NOMO-1 (cell line): ENCODE measurements around the gene ADGRG1.

ENCODE experiments used
- DNase-seq, 2 experiments: peaks; one replicate each; lab custom pipeline; 2025; ENCODE audit not compliant: unreplicated experiment in 2 of 2; lab: John Stamatoyannopoulos, UW

Gene ADGRG1

GRCh38 chr16:57633383-57634064, 5.1 kb downstream of the ADGRG1 start:
- no peak for DNase-seq

- DNase-seq: no peak
These were observed 5.7 kb downstream of the ADGRG1 start for GRCh38 chr16:57634171-57634570.

GRCh38 chr16:57635266-57636097, 7.1 kb downstream of the ADGRG1 start:
- no peak for DNase-seq

- DNase-seq: no peak
These were observed 7.8 kb downstream of the ADGRG1 start for GRCh38 chr16:57636184-57636583.

- no peak for DNase-seq
These were observed 8.6 kb downstream of the ADGRG1 start for GRCh38 chr16:57637020-57637419.

GRCh38 chr16:57637424-57637823, 9.0 kb downstream of the ADGRG1 start:
- no peak for DNase-seq

- DNase-seq: no peak
These were observed 9.5 kb downstream of the ADGRG1 start for GRCh38 chr16:57637965-57638364.

GRCh38 chr16:57638381-57638780, 10.0 kb downstream of the ADGRG1 start:
- DNase-seq: no peak

- no peak for DNase-seq
These were observed 10.9 kb downstream of the ADGRG1 start for GRCh38 chr16:57639172-57639887.

GRCh38 chr16:57640185-57640584, 11.8 kb downstream of the ADGRG1 start:
- DNase-seq: no peak

- no peak for DNase-seq
These were observed 12.2 kb downstream of the ADGRG1 start for GRCh38 chr16:57640612-57641011.

- no peak for DNase-seq
These were observed 14.0 kb downstream of the ADGRG1 start for GRCh38 chr16:57642160-57643135.

- DNase-seq: no peak
These were observed 14.9 kb downstream of the ADGRG1 start for GRCh38 chr16:57643147-57643874.

- DNase-seq: no peak
These were observed 15.5 kb downstream of the ADGRG1 start for GRCh38 chr16:57643910-57644309.

- DNase-seq: no peak
These were observed 16.1 kb downstream of the ADGRG1 start for GRCh38 chr16:57644383-57645014.

GRCh38 chr16:57645169-57645568, 16.7 kb downstream of the ADGRG1 start:
- no peak for DNase-seq

- DNase-seq: no peak
These were observed 17.4 kb downstream of the ADGRG1 start for GRCh38 chr16:57645691-57646387.

- DNase-seq: no peak
These were observed 18.1 kb downstream of the ADGRG1 start for GRCh38 chr16:57646388-57647039.
